WTC11 (cell line): ENCODE data around the gene CCDC3. TPM values are rescaled to one million over a fixed set of nuclear protein-coding genes. Genes with fewer than 3 reads are reported as not detected.

ENCODE experiments used
- ATAC-seq: fragments of 200-7000 bp; cut with Tn5 transposase; 2 replicates; pipeline ENCODE4 v1.10.0; 2021; ENCODE audit warnings: mild to moderate bottlenecking, moderate library complexity
- CTCF ChIA-PET: fragments of 300-600 bp; sonication (Branson Sonifier 250); formaldehyde crosslinking; loops from one replicate; lab custom pipeline; 2021; ENCODE audit warnings: antibody characterized with exemption; lab: Charles Lee
- POLR2A ChIA-PET: fragments of 350-600 bp; sonication (Branson Sonifier 250); formaldehyde crosslinking; loops from one replicate; lab custom pipeline; 2021; ENCODE audit warnings: antibody characterized with exemption; lab: Charles Lee
- DNase-seq: peaks from one replicate; pipeline ENCODE4 v3.0.0; 2021; ENCODE audit warnings: low spot score
- H3K27ac Mint-ChIP-seq: 2 replicates; pipeline ENCODE4 v1.8.0; 2021; ENCODE audit warnings: mixed read lengths
- H3K27me3 Mint-ChIP-seq: 2 replicates; pipeline ENCODE4 v1.8.0; 2021; ENCODE audit warnings: low read depth, mild to moderate bottlenecking, moderate library complexity, mixed read lengths
- H3K36me3 Mint-ChIP-seq: 2 replicates; pipeline ENCODE4 v1.8.0; 2021; ENCODE audit warnings: mixed read lengths
- H3K4me1 Mint-ChIP-seq: 2 replicates; pipeline ENCODE4 v1.8.0; 2022; ENCODE audit warnings: mixed read lengths
- H3K4me3 Mint-ChIP-seq: 2 replicates; pipeline ENCODE4 v1.8.0; 2021; ENCODE audit warnings: mild to moderate bottlenecking, moderate library complexity, mixed read lengths
- H3K9me3 Mint-ChIP-seq: 2 replicates; pipeline ENCODE4 v1.8.0; 2021; ENCODE audit warnings: mixed read lengths
- CDX4 ChIP-seq: fragments of 250-450 bp; sonication (Bioruptor Pico); IDR thresholded peaks from 2 replicates; pipeline ENCODE4 v1.9.0; 2021; ENCODE audit warnings: moderate library complexity, mild to moderate bottlenecking, inconsistent platforms, borderline replicate concordance
- CREM ChIP-seq: sonication (generic); formaldehyde crosslinking; IDR thresholded peaks from 2 replicates; pipeline ENCODE4 v1.8.1; 2022; ENCODE audit warnings: mild to moderate bottlenecking, missing genetic modification reagents, moderate library complexity
- FOXP1 ChIP-seq: sonication (generic); formaldehyde crosslinking; IDR thresholded peaks from 2 replicates; pipeline ENCODE4 v1.8.0; 2022; ENCODE audit warnings: missing genetic modification reagents, mild to moderate bottlenecking, moderate library complexity, borderline replicate concordance
- FOXP4 ChIP-seq: sonication (generic); formaldehyde crosslinking; IDR thresholded peaks from 2 replicates; pipeline ENCODE4 v1.8.0; 2022; ENCODE audit warnings: mild to moderate bottlenecking, missing genetic modification reagents
- GABPB1 ChIP-seq: sonication (generic); formaldehyde crosslinking; IDR thresholded peaks from 2 replicates; pipeline ENCODE4 v1.8.1; 2023; ENCODE audit warnings: mild to moderate bottlenecking, missing genetic modification reagents
- JAZF1 ChIP-seq: fragments of 250-450 bp; sonication (Bioruptor Pico); IDR thresholded peaks from 2 replicates; pipeline ENCODE4 v1.9.0; 2021; ENCODE audit warnings: moderate library complexity, mild to moderate bottlenecking, inconsistent platforms
- NR1H2 ChIP-seq: sonication (generic); formaldehyde crosslinking; IDR thresholded peaks from 2 replicates; pipeline ENCODE4 v1.9.0; 2021; ENCODE audit warnings: mild to moderate bottlenecking, moderate library complexity, missing genetic modification reagents
- NR2C2 ChIP-seq: sonication (generic); formaldehyde crosslinking; IDR thresholded peaks from 2 replicates; pipeline ENCODE4 v1.8.0; 2022; ENCODE audit warnings: mild to moderate bottlenecking, missing genetic modification reagents
- SP1 ChIP-seq: sonication (generic); formaldehyde crosslinking; conservative IDR thresholded peaks from 2 replicates; pipeline ENCODE4 v1.8.1; 2022; ENCODE audit warnings: missing genetic modification reagents
- TCF7 ChIP-seq: sonication (generic); formaldehyde crosslinking; IDR thresholded peaks from 2 replicates; pipeline ENCODE4 v1.8.0; 2022; ENCODE audit warnings: mild to moderate bottlenecking, low read depth, missing genetic modification reagents, moderate library complexity
- ZNF512 ChIP-seq: sonication (generic); formaldehyde crosslinking; IDR thresholded peaks from 2 replicates; pipeline ENCODE4 v1.8.1; 2022; ENCODE audit warnings: missing genetic modification reagents, borderline replicate concordance
- ZNF671 ChIP-seq: fragments of 250-450 bp; sonication (Bioruptor Pico); IDR thresholded peaks from 2 replicates; pipeline ENCODE4 v1.8.0; 2021; ENCODE audit warnings: mild to moderate bottlenecking
- ZSCAN18 ChIP-seq: fragments of 250-450 bp; sonication (Bioruptor Pico); IDR thresholded peaks from 2 replicates; pipeline ENCODE4 v2.1.2; 2022; ENCODE audit warnings: mild to moderate bottlenecking, moderate library complexity
- total RNA-seq: library from RNA; stranded (reverse); gene quantifications from 3 replicates; pipeline ENCODE4 v1.2.3, GENCODE V29; 2021
- TF ChIP-seq, protein P1 (sequence below): sonication (generic); formaldehyde crosslinking; IDR thresholded peaks from 2 replicates; pipeline ENCODE4 v1.8.1; 2022; ENCODE audit warnings: mild to moderate bottlenecking, moderate library complexity, missing genetic modification reagents
- TF ChIP-seq, protein P2 (sequence below): sonication (generic); formaldehyde crosslinking; IDR thresholded peaks from 2 replicates; pipeline ENCODE4 v1.8.0; 2022; ENCODE audit warnings: missing genetic modification reagents
- TF ChIP-seq, protein P3 (sequence below): sonication (generic); formaldehyde crosslinking; IDR thresholded peaks from 2 replicates; pipeline ENCODE4 v1.8.1; 2023; ENCODE audit warnings: mild to moderate bottlenecking, moderate library complexity, missing genetic modification reagents

CCDC3 gene
- total RNA-seq, 1 experiment from 2014 or later, result 3.5 TPM

- TF ChIP-seq, protein P1, sequence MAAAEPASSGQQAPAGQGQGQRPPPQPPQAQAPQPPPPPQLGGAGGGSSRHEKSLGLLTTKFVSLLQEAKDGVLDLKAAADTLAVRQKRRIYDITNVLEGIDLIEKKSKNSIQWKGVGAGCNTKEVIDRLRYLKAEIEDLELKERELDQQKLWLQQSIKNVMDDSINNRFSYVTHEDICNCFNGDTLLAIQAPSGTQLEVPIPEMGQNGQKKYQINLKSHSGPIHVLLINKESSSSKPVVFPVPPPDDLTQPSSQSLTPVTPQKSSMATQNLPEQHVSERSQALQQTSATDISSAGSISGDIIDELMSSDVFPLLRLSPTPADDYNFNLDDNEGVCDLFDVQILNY (CRISPR knock-in tag), result no peak
Observed at GRCh38 chr10:12896251-12896650, 105.3 kb downstream of the CCDC3 start (continued).

DNA sequence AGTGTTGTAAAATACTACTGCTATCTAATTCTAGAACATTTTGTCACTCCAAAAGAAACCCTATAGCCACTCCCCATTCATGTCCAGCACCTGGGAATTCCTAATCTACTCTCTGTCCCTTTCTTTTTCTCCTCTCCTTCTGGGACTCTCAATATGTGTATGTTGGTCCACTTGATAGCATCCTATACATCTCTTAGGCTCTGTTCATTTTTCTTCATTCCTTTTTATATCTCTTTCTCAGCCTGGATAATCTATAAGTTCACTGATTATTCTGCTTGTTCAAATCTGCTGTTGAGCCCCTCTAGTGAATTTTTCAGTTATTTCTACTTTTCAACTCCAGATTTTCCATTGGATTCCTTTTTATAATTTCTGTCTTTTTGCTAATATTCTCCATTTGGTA lies 108.6 kb downstream of the CCDC3 start:
- TF ChIP-seq, protein P2, sequence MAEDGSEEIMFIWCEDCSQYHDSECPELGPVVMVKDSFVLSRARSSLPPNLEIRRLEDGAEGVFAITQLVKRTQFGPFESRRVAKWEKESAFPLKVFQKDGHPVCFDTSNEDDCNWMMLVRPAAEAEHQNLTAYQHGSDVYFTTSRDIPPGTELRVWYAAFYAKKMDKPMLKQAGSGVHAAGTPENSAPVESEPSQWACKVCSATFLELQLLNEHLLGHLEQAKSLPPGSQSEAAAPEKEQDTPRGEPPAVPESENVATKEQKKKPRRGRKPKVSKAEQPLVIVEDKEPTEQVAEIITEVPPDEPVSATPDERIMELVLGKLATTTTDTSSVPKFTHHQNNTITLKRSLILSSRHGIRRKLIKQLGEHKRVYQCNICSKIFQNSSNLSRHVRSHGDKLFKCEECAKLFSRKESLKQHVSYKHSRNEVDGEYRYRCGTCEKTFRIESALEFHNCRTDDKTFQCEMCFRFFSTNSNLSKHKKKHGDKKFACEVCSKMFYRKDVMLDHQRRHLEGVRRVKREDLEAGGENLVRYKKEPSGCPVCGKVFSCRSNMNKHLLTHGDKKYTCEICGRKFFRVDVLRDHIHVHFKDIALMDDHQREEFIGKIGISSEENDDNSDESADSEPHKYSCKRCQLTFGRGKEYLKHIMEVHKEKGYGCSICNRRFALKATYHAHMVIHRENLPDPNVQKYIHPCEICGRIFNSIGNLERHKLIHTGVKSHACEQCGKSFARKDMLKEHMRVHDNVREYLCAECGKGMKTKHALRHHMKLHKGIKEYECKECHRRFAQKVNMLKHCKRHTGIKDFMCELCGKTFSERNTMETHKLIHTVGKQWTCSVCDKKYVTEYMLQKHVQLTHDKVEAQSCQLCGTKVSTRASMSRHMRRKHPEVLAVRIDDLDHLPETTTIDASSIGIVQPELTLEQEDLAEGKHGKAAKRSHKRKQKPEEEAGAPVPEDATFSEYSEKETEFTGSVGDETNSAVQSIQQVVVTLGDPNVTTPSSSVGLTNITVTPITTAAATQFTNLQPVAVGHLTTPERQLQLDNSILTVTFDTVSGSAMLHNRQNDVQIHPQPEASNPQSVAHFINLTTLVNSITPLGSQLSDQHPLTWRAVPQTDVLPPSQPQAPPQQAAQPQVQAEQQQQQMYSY (CRISPR knock-in tag), result no peak
- TF ChIP-seq ZNF512, result no peak
- no peak for TF ChIP-seq FOXP4 (CRISPR knock-in tag)
- no peak for TF ChIP-seq CDX4 (CRISPR knock-in tag)
- TF ChIP-seq FOXP1, result no peak
- TF ChIP-seq NR2C2 (CRISPR knock-in tag), result no peak
- no peak for TF ChIP-seq GABPB1 (CRISPR knock-in tag)
- TF ChIP-seq NR1H2 (CRISPR knock-in tag), result no peak
- Mint-ChIP-seq H3K36me3 (no peaks in the 10 kb centered on the region; the same call in 1 of the 2 replicates), H3K27ac (no peak overlapping the region), H3K4me1 (peaks cover 8% of the 10 kb centered on the region), H3K27me3 (peaks cover 2% of the 10 kb centered on the region; the same call in 1 of the 2 replicates), H3K4me3 (no peak overlapping the region), H3K9me3 (peaks cover 43% of the 10 kb centered on the region)
- ATAC-seq (no peak), DNase-seq (no peak)
- ChIA-PET POLR2A (no interaction called here), CTCF (interaction anchor here (1.1 kb wide), 1 partner anchor 9 kb away, joined by 5 read pairs; no protein-coding TSS in a partner anchor)

- Mint-ChIP-seq H3K4me1 (no peaks in the 10 kb centered on the region), H3K27me3 (peaks cover 2% of the 10 kb centered on the region; the same call in 1 of the 2 replicates), H3K4me3 (no peak overlapping the region), H3K9me3 (peaks cover 43% of the 10 kb centered on the region), H3K36me3 (no peaks in the 10 kb centered on the region; the same call in 1 of the 2 replicates), H3K27ac (no peak overlapping the region)
- POLR2A ChIA-PET, result no interaction called here
- no peak for ATAC-seq
- DNase-seq, result no peak
- CTCF ChIA-PET, result interaction anchor here (0.6 kb wide), 1 partner anchor 187 kb away, joined by 3 read pairs; no protein-coding TSS in a partner anchor
- TF ChIP-seq ZSCAN18 (CRISPR knock-in tag) (no peak), SP1 (CRISPR knock-in tag) (no peak), GABPB1 (CRISPR knock-in tag) (no peak), CREM (CRISPR knock-in tag) (no peak), FOXP1 (no peak), JAZF1 (CRISPR knock-in tag) (no peak), ZNF671 (CRISPR knock-in tag) (no peak), TCF7 (no peak)
- TF ChIP-seq, protein P2 (CRISPR knock-in tag), result no peak
- TF ChIP-seq, protein P3, sequence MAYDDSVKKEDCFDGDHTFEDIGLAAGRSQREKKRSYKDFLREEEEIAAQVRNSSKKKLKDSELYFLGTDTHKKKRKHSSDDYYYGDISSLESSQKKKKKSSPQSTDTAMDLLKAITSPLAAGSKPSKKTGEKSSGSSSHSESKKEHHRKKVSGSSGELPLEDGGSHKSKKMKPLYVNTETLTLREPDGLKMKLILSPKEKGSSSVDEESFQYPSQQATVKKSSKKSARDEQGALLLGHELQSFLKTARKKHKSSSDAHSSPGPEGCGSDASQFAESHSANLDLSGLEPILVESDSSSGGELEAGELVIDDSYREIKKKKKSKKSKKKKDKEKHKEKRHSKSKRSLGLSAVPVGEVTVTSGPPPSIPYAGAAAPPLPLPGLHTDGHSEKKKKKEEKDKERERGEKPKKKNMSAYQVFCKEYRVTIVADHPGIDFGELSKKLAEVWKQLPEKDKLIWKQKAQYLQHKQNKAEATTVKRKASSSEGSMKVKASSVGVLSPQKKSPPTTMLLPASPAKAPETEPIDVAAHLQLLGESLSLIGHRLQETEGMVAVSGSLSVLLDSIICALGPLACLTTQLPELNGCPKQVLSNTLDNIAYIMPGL, result no peak
Observed at GRCh38 chr10:12890958-12891357, 110.6 kb downstream of the CCDC3 start.
